Heart right ventricle (tissue), 16 donors: ENCODE data around the gene PDIA2. TPM values are rescaled to one million over a fixed set of nuclear protein-coding genes. Genes with fewer than 3 reads are reported as not detected.

Source experiments
- ATAC-seq, 8 donors: fragments of 200-7000 bp; cut with Tn5 transposase; one replicate each; pipeline ENCODE4 v1.9.1; 2020; ENCODE audit warnings: mild to moderate bottlenecking in 8 of 8, moderate library complexity in 8 of 8, moderate number of reproducible peaks in 1 of 8
- DNase-seq, 2 donors: peaks; one replicate each; pipeline ENCODE4 v3.0.0-alpha.2; 2020
- H3K27ac ChIP-seq, 10 donors: fragments of 200-600 bp; sonication (generic) in 2 of 10; one replicate each; pipeline versions ENCODE4 v1.5.0 to v1.8.0; 2020 to 2022; ENCODE audit warnings: mild to moderate bottlenecking in 3 of 10
- H3K27me3 ChIP-seq, 7 donors: fragments of 200-600 bp; one replicate each; pipeline ENCODE4 v1.8.0; 2021 to 2022; ENCODE audit warnings: mild to moderate bottlenecking in 2 of 7
- H3K36me3 ChIP-seq, 9 donors: fragments of 200-600 bp; sonication (generic) in 1 of 9; one replicate each; pipeline versions ENCODE4 v1.5.0 to v1.8.0; 2020 to 2022; ENCODE audit warnings: mild to moderate bottlenecking in 2 of 9
- H3K4me1 ChIP-seq, 9 donors: fragments of 200-600 bp; sonication (generic) in 1 of 9; one replicate each; pipeline versions ENCODE4 v1.5.0 to v1.8.0; 2020 to 2022; ENCODE audit warnings: mild to moderate bottlenecking in 4 of 9
- H3K4me3 ChIP-seq, 10 donors: fragments of 200-600 bp; sonication (generic) in 2 of 10; one replicate each; pipeline versions ENCODE4 v1.5.0 to v1.8.0; 2020 to 2022; ENCODE audit warnings: mild to moderate bottlenecking in 7 of 10, moderate library complexity in 2 of 10
- H3K9me3 ChIP-seq, 11 donors: fragments of 200-600 bp in 10 of 11; sonication (generic) in 2 of 11; one replicate each; pipeline versions ENCODE4 v1.5.0 to v1.8.0; 2013 to 2022; ENCODE audit warnings: mild to moderate bottlenecking in 2 of 11, control low read depth in 1 of 11, moderate library complexity in 1 of 11
- WGBS, 2 donors: extraction: QIAGEN DNeasy Blood & Tissue Kit; methylation state at CpG; one replicate each; pipeline ENCODE4 v1.1.7; 2013; ENCODE audit warnings: inconsistent platforms in 1 of 2; 5-methylcytosine and 5-hydroxymethylcytosine counted together
- intact Hi-C, 10 donors: fragments of 100-400 bp; cut with DNase I; formaldehyde crosslinking; loops; one replicate each; pipeline versions ENCODE4 v1.11.1 to v1.14.2; 2022
- polyA plus RNA-seq, 2 donors: library from polyadenylated mRNA; stranded (reverse); fragments of 200-250 nt; gene quantifications; one replicate each; pipeline ENCODE4 v1.2.3, GENCODE V29; 2013
- total RNA-seq, 10 donors: library from RNA; stranded (reverse); fragmentation: NEBNext Ultra II Directional in 3 of 10; extraction: Animal tissue kit (Norgen Biotek cat#: 25700) in 3 of 10; gene quantifications; one replicate each; pipeline versions ENCODE4 v1.2.1 to v1.2.4, GENCODE V29; 2021 to 2023
- TF ChIP-seq, protein P1 (sequence below), 9 donors: fragments of 200-600 bp; sonication (generic) in 2 of 9; IDR thresholded peaks; one replicate each; pipeline versions ENCODE4 v1.5.0 to v1.8.0; 2021 to 2022; ENCODE audit warnings: antibody characterized with exemption in 9 of 9, mild to moderate bottlenecking in 5 of 9, moderate library complexity in 1 of 9
- donor health status: Arrhythmogenic right ventricular cardiomyopathy.
- donor health status: ischemic (EF 13 %, LVEDD 7.1; RV severe dilation, severe dysfunction).
- donor health status: healthy with polysubstance abuse.
- donor health status: DM: no; HTN: yes; CAD: no.
- donor health status: DM: no; HTN: no; CAD: no.
- donor health status: ischemic (EF 25% LVEDD 6.9; RV normal size, moderate dysfunction).
- donor health status: ischemic (EF 25% LVEDD 5.7; RV mildly dilated, moderate dysfunction).
- donor health status: healthy.
- donor health status: DM: yes; HTN: yes; CAD: no.
- donor health status: Ischemic cardiomyopathy.
- donor health status: ischemic (EF 35%, LVEDD 5.7; RV mildly dilated, moderate dysfunction).
- donor health status: nonischemic (EF 11% LVEDD 7.7; RV severe dilation, severe dysfunction).
- donor health status: DM: yes; HTN: yes; CAD: no.
- donor health status: PGD.
- donor health status: ischemic (EF 29% LVEDD 5.4; RV normal size, mild dysfunction).
- donor health status: nonischemic (EF 23%, LVEDD 6.1; RV moderate dilation, normal function).

PDIA2 gene
- total and polyA plus RNA-seq, 12 donors: 0.32 to 14.0 (median 2.9) TPM

GRCh38 chr16:270381-271255 lies 12.3 kb upstream of the PDIA2 start:
- intact Hi-C loops: no loop called here
- TF ChIP-seq, protein P1, sequence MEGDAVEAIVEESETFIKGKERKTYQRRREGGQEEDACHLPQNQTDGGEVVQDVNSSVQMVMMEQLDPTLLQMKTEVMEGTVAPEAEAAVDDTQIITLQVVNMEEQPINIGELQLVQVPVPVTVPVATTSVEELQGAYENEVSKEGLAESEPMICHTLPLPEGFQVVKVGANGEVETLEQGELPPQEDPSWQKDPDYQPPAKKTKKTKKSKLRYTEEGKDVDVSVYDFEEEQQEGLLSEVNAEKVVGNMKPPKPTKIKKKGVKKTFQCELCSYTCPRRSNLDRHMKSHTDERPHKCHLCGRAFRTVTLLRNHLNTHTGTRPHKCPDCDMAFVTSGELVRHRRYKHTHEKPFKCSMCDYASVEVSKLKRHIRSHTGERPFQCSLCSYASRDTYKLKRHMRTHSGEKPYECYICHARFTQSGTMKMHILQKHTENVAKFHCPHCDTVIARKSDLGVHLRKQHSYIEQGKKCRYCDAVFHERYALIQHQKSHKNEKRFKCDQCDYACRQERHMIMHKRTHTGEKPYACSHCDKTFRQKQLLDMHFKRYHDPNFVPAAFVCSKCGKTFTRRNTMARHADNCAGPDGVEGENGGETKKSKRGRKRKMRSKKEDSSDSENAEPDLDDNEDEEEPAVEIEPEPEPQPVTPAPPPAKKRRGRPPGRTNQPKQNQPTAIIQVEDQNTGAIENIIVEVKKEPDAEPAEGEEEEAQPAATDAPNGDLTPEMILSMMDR (IDR thresholded peaks at IDR 0.05): no peak

DNA sequence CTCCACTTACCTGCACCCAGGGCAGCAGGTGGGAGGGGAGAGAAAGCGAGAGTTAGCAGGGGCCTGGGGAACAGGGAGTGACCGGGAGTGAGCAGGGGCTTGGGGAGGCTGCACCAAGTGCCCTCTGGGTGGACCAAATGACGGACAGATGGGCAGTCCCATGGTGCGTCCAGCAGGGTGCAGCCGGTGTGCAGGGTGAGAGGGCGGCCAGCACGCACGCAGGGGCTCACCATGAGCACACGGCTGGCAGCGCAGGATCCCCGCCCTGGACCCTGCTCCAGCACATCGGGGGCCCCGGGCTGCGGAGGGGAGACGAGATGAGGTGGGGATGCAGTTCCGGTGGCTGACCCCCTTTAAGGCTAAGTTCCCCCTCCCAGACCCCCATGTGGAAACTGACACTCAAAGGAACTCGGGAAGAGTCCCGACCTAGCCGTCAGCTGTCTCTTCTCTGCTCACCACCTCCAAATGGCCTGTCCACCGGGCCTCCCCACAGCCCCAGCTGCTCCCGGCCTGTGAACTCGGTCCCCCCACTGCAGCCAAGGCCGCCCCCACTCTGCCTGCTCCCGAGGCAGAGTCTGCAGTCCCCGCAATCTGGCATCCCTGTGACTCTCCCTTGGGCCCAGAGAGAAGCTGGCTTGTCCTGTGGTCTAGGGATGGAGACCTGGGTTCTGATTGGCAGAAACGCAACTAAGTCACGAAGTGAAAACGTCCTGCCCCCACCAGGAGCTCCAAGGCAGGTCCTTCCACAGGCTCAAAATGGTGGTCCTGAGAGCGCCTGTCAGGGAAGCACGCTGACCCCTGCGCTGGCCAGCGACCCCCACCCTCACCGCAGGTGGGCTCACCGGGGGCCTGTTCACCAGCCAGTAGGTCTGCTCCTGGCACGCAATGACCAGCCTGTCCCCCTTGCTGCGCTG lies 10.1 kb upstream of the PDIA2 start:
- DNase-seq: no peak
- intact Hi-C loops: no loop called here
- Histone ChIP-seq H3K27ac (no peak overlapping the region), H3K4me1 (peaks cover 0 to 19% (median 7%) of the 10 kb centered on the region in 9 donors), H3K9me3 (no peaks in the 10 kb centered on the region), H3K36me3 (no peaks in the 10 kb centered on the region), H3K4me3 (no peak overlapping the region), H3K27me3 (peaks cover 0 to 29% (median 7%) of the 10 kb centered on the region in 7 donors)
- 80 to 81% methylated on average over 35 to 36 of the region's 36 CpGs for WGBS, 2 donors
- peak in 1 of 8 donors; percentile 3 for ATAC-seq
- TF ChIP-seq, protein P1 (IDR thresholded peaks at IDR 0.05): no peak

More at GRCh38 chr16:270381-271255, 12.3 kb upstream of the PDIA2 start:
- no peak overlapping the region for H3K27ac ChIP-seq
- H3K36me3 ChIP-seq: peaks cover 0 to 6% (median 0%) of the 10 kb centered on the region in 9 donors
- ATAC-seq (peak in 1 of 8 donors; percentile 1), DNase-seq (no peak)
- H3K9me3 ChIP-seq: no peaks in the 10 kb centered on the region
- peaks cover 0 to 11% (median 7%) of the 10 kb centered on the region in 9 donors for H3K4me1 ChIP-seq
- 87 to 88% methylated on average over 34 of the region's 34 CpGs for WGBS, 2 donors
- no peak overlapping the region for H3K4me3 ChIP-seq
- H3K27me3 ChIP-seq: peaks cover 0 to 16% (median 7%) of the 10 kb centered on the region in 7 donors

DNA sequence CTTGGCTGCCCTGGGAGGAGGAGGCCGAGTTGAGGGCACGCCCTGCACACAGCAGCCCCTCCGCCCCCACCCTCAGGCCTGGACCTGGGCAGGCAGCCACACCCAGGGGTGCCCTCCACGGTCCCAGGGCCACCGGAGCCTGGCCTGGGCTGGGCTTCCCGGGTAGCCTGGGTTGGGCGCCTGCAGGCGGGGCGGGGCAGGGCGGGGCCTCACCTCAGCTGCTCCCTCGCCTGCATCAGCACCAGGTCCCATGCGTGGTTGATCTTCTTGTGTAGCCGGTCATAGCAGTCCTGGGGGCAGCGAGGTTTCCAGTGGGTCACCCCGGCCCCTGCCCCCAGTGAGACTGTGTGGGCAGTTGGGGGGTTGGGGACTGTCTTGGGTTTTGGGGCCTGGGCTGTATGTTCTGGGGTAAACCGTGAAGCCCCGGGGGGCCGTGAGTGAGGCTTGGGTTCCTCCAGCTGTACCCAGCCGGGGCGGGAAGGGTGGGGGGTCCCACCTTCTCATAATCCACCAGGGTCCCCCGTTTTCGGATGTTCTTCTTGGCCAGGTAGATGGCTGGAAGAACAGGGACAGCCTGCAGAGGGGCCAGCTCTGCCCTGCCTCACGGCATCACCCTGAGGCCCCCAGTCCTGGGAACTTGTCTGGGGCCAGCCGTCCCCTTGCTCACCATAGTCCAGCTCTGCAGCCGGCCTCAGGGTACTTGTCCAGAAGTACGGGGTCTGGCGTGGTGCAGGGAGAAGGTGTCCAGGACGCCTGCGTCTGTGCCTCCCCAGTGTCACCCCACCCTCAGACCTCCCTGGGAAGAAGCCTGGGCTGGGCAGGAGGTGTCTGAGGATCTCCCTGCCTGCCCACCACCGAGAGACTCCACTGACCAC lies 9.2 kb upstream of the PDIA2 start:
- Histone ChIP-seq H3K9me3 (no peaks in the 10 kb centered on the region), H3K4me3 (no peak overlapping the region), H3K27me3 (peaks cover 0 to 31% (median 7%) of the 10 kb centered on the region in 7 donors), H3K27ac (no peak overlapping the region), H3K36me3 (no peaks in the 10 kb centered on the region), H3K4me1 (peaks cover 0 to 19% (median 8%) of the 10 kb centered on the region in 9 donors)
- intact Hi-C loops: no loop called here
- 83 to 87% methylated on average over 30 of the region's 30 CpGs for WGBS, 2 donors
- DNase-seq (no peak), ATAC-seq (peak in 2 of 8 donors; percentile 8 to 9)
- TF ChIP-seq, protein P1 (IDR thresholded peaks at IDR 0.05): no peak
